COLO668 (cell line): ENCODE data around the gene GIGYF2.
A peak's percentile ranks its signal among the peaks of the same experiment; 100 is the strongest.
"Not testable (repeated sequence)": the region's sequence is repeated elsewhere in the genome, so short reads cannot be mapped to it uniquely, and the experiment has no call there.

Experiments used
- DNase-seq: peaks from one replicate; lab custom pipeline; 2025; ENCODE audit not compliant: unreplicated experiment; lab: John Stamatoyannopoulos, UW

GIGYF2 gene

DNA sequence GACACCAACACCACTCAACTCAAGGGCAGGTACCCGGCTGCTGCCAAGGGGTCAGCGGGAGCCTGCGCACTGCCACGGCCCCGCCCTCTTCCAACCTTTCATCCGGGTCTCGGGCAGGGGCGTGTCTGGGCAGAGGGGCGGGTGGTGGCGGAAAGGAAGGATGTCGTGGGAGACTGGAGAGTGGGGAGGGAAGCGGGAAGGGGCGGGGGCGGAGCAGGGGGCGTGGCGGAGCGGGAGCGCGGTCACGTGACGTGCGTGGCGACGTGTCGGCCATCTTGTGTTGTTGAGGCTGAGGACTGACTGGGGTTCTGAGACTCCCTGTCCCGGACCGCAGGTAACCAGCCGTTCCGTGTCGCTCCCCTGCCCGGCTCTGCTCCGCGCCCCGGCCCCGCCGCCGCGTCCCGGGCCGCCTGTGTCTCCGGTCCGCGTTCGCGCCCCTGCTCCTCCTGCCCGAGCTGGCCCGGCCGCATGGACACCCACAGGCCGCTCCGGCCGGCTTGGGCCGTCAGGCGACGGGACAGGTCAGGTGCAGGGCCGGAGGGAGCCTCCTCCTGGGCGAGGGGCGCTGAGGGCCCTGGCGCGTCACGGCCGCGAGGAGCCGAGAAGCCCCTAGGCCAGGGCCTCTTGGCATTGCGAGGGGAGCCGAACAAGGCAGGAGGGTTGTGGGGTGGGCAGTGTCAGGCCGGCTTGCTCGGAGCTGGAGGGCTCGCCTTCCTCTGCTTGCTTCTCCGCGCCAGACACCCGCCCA lies at the start of gene GIGYF2:
TSS of gene GIGYF2 (plus strand) at position 273 of the 748 bp plus-strand sequence. CDS start 37,867 bp downstream, outside the sequence.
- peak; percentile 95 for DNase-seq

GRCh38 chr2:232649033-232649432 lies 48.1 kb upstream of the GIGYF2 start:
- no peak for DNase-seq

GRCh38 chr2:232652505-232652851 lies 44.7 kb upstream of the GIGYF2 start:
- DNase-seq: no peak

DNA sequence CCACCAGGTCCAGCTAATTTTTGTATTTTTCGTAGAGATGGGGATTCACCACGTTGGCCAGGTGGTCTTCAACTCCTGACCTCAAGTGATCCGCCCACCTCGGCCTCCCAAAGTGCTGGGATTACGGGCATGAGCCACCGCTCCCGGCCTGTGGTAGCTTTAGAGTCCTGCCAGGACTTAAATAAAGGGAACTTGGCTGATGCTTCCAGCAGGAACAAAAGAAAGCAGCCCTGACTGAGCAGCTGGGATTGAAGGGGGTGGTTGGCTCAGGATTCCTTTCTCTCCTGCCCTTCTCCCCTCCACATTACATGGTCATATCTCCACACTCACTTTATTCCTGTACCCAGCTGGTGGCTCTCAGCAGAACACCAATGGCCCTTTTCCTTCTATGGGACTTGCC lies 43.7 kb upstream of the GIGYF2 start:
- no peak for DNase-seq

DNA sequence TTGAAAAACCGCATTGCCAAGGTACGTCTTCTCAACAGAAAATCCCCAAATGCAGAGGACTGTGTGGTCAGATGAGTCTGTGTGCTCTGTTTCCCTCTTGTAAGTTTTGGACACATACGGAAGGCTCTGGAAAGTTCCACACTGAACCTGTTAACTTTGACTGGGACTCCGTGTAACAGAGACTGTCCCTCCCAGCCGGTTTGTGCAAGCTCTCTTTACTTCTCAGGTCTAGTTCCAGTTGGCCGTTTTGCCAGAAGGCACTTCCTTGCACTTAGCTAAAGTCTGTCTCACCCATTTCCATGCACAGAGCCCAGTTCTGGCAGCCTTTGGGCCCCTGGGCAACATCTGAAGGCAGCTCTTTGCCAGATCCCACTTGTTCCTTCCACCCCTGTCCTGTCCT lies 41.7 kb upstream of the GIGYF2 start:
- DNase-seq: no peak

GRCh38 chr2:232658217-232658785 lies 38.8 kb upstream of the GIGYF2 start:
- DNase-seq: no peak

- no peak for DNase-seq
These were observed 37.8 kb upstream of the GIGYF2 start for GRCh38 chr2:232659359-232659758.

GRCh38 chr2:232662486-232663260 lies 34.5 kb upstream of the GIGYF2 start:
- DNase-seq: no peak

DNA sequence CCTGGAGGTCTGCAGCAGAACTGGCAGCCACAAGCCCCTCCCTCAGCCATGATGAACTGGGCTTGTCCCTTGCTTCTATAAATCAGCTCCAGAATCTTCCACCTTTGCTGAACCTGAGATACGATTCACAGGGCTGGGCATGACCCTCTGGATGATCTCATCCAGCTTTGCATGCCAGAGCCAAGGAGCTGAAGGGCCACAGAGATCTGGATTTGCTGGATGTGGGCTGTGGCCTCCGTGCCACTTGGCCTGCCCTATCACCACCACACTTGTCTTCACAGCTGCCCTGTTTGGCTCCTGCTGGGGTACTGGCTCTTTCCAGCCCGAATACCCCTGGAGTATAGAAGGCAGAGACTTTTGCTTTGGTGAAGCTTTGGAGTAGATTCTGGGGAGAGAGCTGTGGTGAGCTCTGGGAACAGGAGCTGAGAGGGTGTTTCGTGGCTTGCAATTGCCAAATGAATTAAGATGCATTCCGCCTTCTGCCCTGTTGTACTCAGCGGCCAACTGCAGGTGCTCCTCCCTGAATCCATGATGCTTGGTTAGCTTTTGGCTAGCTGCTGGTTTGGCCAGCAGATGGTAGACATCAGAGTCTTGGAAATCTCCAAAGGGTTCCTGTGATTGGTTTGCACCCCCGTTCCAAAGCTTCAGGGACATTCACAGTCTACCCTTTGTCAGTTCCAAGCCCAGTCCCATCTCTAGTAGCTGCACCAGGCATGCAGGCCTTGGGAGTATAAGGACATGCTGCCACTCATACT lies 30.9 kb upstream of the GIGYF2 start:
- DNase-seq: no peak

GRCh38 chr2:232667989-232668583 lies 29.0 kb upstream of the GIGYF2 start:
- no peak for DNase-seq

- DNase-seq: no peak
These were observed 28.2 kb upstream of the GIGYF2 start for GRCh38 chr2:232668805-232669444.

- no peak for DNase-seq
These were observed 24.5 kb upstream of the GIGYF2 start for GRCh38 chr2:232672588-232672987.

DNA sequence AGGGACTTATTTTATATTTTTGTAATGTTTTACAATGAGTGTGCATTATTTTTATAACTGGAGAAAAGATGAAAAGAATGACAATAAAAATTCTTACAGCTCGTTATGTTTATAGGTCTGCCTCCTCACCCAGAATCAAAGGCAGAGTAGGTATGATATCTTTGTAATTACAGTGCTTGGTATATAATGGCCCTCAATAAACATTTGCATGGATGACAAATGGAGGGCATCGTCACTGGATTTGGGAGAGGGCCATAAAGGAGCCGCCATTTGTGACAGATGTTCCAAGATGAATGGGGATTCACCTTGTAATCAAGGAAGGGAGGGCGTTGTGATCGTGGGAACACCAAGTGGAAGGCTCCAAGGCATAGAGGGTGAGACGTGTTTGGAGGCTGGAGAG lies 22.6 kb upstream of the GIGYF2 start:
- no peak for DNase-seq

DNA sequence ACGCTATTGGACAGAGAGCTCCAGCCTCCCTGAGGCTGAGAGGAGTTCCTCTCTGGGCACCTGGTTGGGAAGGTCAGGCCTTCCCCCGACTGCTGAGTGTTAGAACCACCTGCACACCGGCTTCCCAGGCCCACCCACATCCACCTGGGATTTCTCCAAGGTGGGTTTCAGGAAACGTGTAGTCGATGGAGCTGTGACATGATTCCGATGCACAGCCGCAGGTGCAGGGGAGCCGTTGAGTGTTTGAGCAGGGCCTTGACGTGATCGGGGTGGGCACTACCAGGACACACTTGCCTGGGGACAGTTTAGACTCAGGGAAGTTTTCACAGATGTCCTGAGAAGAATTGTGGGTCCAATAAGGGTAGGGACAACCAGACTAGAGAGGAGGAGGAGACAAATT lies 21.8 kb upstream of the GIGYF2 start:
- DNase-seq: no peak

DNA sequence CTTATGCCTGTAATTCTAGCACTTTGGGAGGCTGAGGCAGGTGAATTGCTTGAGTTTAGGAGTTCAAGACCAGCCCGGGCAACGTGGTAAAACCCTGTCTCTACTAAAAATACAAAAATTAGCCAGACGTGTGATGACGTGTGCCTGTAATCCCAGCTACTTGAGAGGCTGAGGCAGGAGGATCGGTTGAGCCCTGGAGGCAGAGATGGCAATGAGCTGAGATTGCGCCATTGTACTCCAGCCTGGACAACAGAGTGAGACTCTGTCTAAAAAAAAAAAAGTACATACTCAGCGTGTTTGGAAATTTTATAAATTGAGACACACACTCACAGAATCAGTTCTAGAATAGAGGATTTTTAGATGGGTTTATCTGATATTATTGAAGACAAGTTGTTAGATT lies 17.1 kb upstream of the GIGYF2 start:
- no peak for DNase-seq

DNA sequence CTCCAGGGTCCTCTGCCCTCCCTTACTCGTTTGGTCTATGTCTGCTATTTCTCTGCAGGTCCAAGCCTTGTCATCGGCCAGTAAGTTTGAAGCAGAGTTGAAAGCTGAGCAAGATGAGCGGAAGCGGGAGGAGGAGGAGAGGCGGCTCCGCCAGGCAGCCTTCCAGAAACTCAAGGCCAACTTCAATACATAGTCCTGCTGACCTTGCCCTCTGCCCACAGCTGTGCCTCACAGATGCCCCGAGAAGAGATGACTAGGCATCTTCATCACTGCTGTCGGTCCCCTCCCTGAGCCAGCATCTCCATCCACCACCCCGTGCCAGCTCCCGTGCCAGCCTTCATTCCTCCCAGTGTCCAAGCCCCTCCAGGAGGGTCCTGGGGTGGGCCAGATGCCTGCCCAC lies 15.6 kb upstream of the GIGYF2 start:
- DNase-seq: no peak

DNA sequence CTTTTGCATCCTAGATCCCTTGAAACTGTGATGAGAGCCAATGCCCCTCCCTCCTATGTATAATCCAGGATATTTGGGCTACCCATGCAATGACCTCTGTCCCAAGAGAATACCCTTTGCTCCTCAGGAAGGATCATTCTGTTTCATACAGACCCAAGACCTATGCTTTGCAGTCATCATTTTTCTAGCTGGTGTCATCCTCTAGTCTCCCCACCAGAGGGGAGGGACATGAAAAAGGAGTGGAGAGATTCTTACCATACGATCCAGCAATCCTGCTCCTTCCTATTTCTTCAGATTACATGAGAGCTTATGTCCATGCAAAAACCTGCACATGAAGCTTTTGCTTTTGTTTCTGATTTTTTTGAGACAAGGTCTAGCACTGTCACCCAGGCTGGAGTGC lies 13.8 kb upstream of the GIGYF2 start:
- DNase-seq: no peak

DNA sequence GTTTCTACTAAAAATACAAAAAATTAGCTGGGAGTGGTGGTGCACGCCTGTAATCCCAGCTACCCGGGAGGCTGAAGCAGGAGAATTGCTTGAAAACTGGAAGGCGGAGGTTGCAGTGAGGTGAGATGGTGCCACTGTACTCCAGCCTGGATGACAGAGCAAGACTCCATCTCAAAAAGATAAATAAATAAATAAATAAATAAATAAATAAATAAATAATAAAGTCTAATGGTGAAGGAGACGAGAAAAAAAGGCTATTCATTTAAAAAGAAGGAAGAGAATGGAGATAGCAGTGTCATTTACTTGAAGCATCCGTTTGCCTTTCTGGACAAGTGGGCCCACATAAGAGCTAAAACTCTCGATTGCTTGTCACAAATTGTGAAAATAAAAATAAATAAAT lies 11.7 kb upstream of the GIGYF2 start:
- not testable (repeated sequence) for DNase-seq

- no peak for DNase-seq
These were observed 9.6 kb upstream of the GIGYF2 start for GRCh38 chr2:232687382-232688160.

GRCh38 chr2:232688201-232688600 lies 8.9 kb upstream of the GIGYF2 start:
- DNase-seq: no peak
